Activated CD8-positive, alpha-beta memory T cell treated with anti-CD3 and anti-CD28 coated beads for 4 hours (primary cell): ENCODE data around the gene SERPINA5.

Experiments used
- DNase-seq, 2 donors: peaks; one replicate each; pipeline ENCODE4 v3.0.0-alpha.2; 2020; ENCODE audit warnings: low read depth in 2 of 2

The SERPINA5 gene

GRCh38 chr14:94581127-94581999 lies at the start of gene SERPINA5:
Gene SERPINA5, plus strand, starts transcription at chr14:94581426. Its CDS starts 5,937 bp downstream, at chr14:94587363.
- no peak for DNase-seq

- DNase-seq, result no peak
These were observed 48.8 kb upstream of the SERPINA5 start for GRCh38 chr14:94532447-94532846.

GRCh38 chr14:94535506-94535905 lies 45.7 kb upstream of the SERPINA5 start:
- no peak for DNase-seq

- DNase-seq, result no peak
These were observed 44.4 kb upstream of the SERPINA5 start for GRCh38 chr14:94536836-94537235.

- no peak for DNase-seq
These were observed 43.0 kb upstream of the SERPINA5 start for GRCh38 chr14:94538070-94538740.

GRCh38 chr14:94539181-94539580 lies 42.0 kb upstream of the SERPINA5 start:
- DNase-seq, result no peak

GRCh38 chr14:94540031-94540794 lies 41.0 kb upstream of the SERPINA5 start:
- DNase-seq, result no peak

- no peak for DNase-seq
These were observed 39.8 kb upstream of the SERPINA5 start for GRCh38 chr14:94541234-94541975.

- DNase-seq, result no peak
These were observed 39.0 kb upstream of the SERPINA5 start for GRCh38 chr14:94542111-94542810.

- no peak for DNase-seq
These were observed 38.3 kb upstream of the SERPINA5 start for GRCh38 chr14:94542811-94543440.

- DNase-seq, result no peak
These were observed 37.6 kb upstream of the SERPINA5 start for GRCh38 chr14:94543449-94544124.

GRCh38 chr14:94544726-94545125 lies 36.5 kb upstream of the SERPINA5 start:
- no peak for DNase-seq

- DNase-seq, result no peak
These were observed 35.9 kb upstream of the SERPINA5 start for GRCh38 chr14:94545131-94545841.

- DNase-seq, result no peak
These were observed 34.0 kb upstream of the SERPINA5 start for GRCh38 chr14:94547151-94547680.

- DNase-seq, result no peak
These were observed 33.5 kb upstream of the SERPINA5 start for GRCh38 chr14:94547726-94548125.

GRCh38 chr14:94548131-94548998 lies 32.9 kb upstream of the SERPINA5 start:
- no peak for DNase-seq

- DNase-seq, result peak in 1 of 2 donors; percentile 3
These were observed 31.9 kb upstream of the SERPINA5 start for GRCh38 chr14:94548999-94549985.
